HEK293 (cell line): ENCODE data around the gene ZFR2.

Experiments
- CTCF ChIA-PET: fragments of 350-600 bp; formaldehyde crosslinking; extraction: SDS; loops from one replicate; lab custom pipeline; 2021; ENCODE audit warnings: antibody characterized with exemption; lab: Yijun Ruan, JAX
- POLR2A ChIA-PET: fragments of 300-600 bp; formaldehyde crosslinking; extraction: SDS; loops from one replicate; lab custom pipeline; 2020; ENCODE audit warnings: antibody characterized with exemption, inconsistent platforms; lab: Yijun Ruan, JAX
- H3K27ac ChIP-seq: fragments of 200-500 bp; sonication (Bioruptor generic); 2 replicates; pipeline ENCODE4 v1.5.1; 2014; ENCODE audit warnings: low read depth, low read length, control low read depth, inconsistent platforms; ENCODE audit errors: extremely low read depth
- H3K36me3 ChIP-seq, 2 experiments: fragments of 200-500 bp in 1 of 2; sonication (Bioruptor generic) in 1 of 2; 1 replicate in 1 of 2; 2 replicates in 1 of 2; pipeline ENCODE4 v1.5.1; 2014 to 2017; ENCODE audit warnings: inconsistent platforms in 2 of 2, low read length in 2 of 2; ENCODE audit not compliant: control insufficient read depth in 2 of 2, insufficient read depth in 1 of 2
- H3K4me1 ChIP-seq: fragments of 200-500 bp; sonication (Bioruptor generic); 2 replicates; pipeline ENCODE4 v1.5.1; 2014; ENCODE audit warnings: mild to moderate bottlenecking, low read length, inconsistent platforms; ENCODE audit not compliant: control insufficient read depth, insufficient read depth
- H3K4me3 ChIP-seq: 2 replicates; pipeline ENCODE4 v1.5.1; 2011; ENCODE audit warnings: low read depth, mild to moderate bottlenecking, control low read depth, low read length, moderate library complexity
- H3K9me3 ChIP-seq: fragments of 200-500 bp; sonication (Bioruptor generic); 2 replicates; pipeline ENCODE4 v1.5.1; 2014; ENCODE audit warnings: low read depth, low read length, inconsistent platforms; ENCODE audit not compliant: control insufficient read depth, insufficient read depth
- ATF2 ChIP-seq: fragments of 450-650 bp; formaldehyde crosslinking; IDR thresholded peaks from 2 replicates; pipeline ENCODE4 v1.5.1; 2016; ENCODE audit warnings: missing biosample characterization, missing genetic modification characterization, low read depth
- EGR2 ChIP-seq: fragments of 450-650 bp; formaldehyde crosslinking; IDR thresholded peaks from 2 replicates; pipeline ENCODE4 v1.5.1; 2016; ENCODE audit warnings: low read depth, missing biosample characterization, missing genetic modification characterization
- GLIS2 ChIP-seq: fragments of 450-650 bp; formaldehyde crosslinking; IDR thresholded peaks from 2 replicates; pipeline ENCODE4 v1.5.1; 2016; ENCODE audit warnings: missing biosample characterization, missing genetic modification characterization
- HOXA7 ChIP-seq: sonication (generic); formaldehyde crosslinking; IDR thresholded peaks from 2 replicates; pipeline ENCODE4 v1.8.1; 2022; ENCODE audit warnings: missing genetic modification reagents, borderline replicate concordance
- PATZ1 ChIP-seq: fragments of 450-650 bp; formaldehyde crosslinking; IDR thresholded peaks from 2 replicates; pipeline ENCODE4 v1.5.1; 2016; ENCODE audit warnings: missing biosample characterization, missing genetic modification characterization
- SP3 ChIP-seq: fragments of 450-650 bp; formaldehyde crosslinking; IDR thresholded peaks from 2 replicates; pipeline ENCODE4 v1.5.1; 2016; ENCODE audit warnings: missing biosample characterization, missing genetic modification characterization
- ZFHX2 ChIP-seq: fragments of 450-650 bp; formaldehyde crosslinking; conservative IDR thresholded peaks from 2 replicates; pipeline ENCODE4 v1.5.1; 2016; ENCODE audit warnings: missing biosample characterization, missing genetic modification characterization
- ZIC2 ChIP-seq: fragments of 450-650 bp; formaldehyde crosslinking; IDR thresholded peaks from 2 replicates; pipeline ENCODE4 v1.5.1; 2016; ENCODE audit warnings: missing biosample characterization, missing genetic modification characterization
- ZNF169 ChIP-seq: fragments of 450-650 bp; formaldehyde crosslinking; IDR thresholded peaks from 2 replicates; pipeline ENCODE4 v1.5.1; 2016; ENCODE audit warnings: missing biosample characterization, missing genetic modification characterization
- ZNF23 ChIP-seq: fragments of 450-650 bp; formaldehyde crosslinking; IDR thresholded peaks from 2 replicates; pipeline ENCODE4 v1.5.1; 2016; ENCODE audit warnings: missing biosample characterization, missing genetic modification characterization, borderline replicate concordance
- ZNF248 ChIP-seq: fragments of 450-650 bp; formaldehyde crosslinking; IDR thresholded peaks from 2 replicates; pipeline ENCODE4 v1.5.1; 2017; ENCODE audit warnings: missing biosample characterization, missing genetic modification characterization
- ZNF266 ChIP-seq: fragments of 450-650 bp; formaldehyde crosslinking; IDR thresholded peaks from 2 replicates; pipeline ENCODE4 v1.5.1; 2016; ENCODE audit warnings: missing biosample characterization, missing genetic modification characterization, low read depth
- ZNF274 ChIP-seq, 2 experiments: fragments of 200-500 bp in 1 of 2; fragments of 450-650 bp in 1 of 2; sonication (Bioruptor generic) in 1 of 2; formaldehyde crosslinking in 1 of 2; IDR thresholded peaks; 2 replicates each; pipeline versions ENCODE4 v1.5.1 to v1.6.1; 2014 to 2016; ENCODE audit warnings: borderline replicate concordance in 1 of 2, inconsistent platforms in 1 of 2, low read length in 1 of 2, missing biosample characterization in 1 of 2, missing genetic modification characterization in 1 of 2
- ZNF555 ChIP-seq: fragments of 450-650 bp; formaldehyde crosslinking; conservative IDR thresholded peaks from 2 replicates; pipeline ENCODE4 v1.5.1; 2017; ENCODE audit warnings: missing biosample characterization, mild to moderate bottlenecking, missing genetic modification characterization, inconsistent platforms
- ZNF560 ChIP-seq: fragments of 450-650 bp; formaldehyde crosslinking; IDR thresholded peaks from 2 replicates; pipeline ENCODE4 v1.5.1; 2017; ENCODE audit warnings: missing biosample characterization, missing genetic modification characterization, borderline replicate concordance
- ZNF776 ChIP-seq: fragments of 450-650 bp; formaldehyde crosslinking; IDR thresholded peaks from 2 replicates; pipeline ENCODE4 v1.5.0; 2017; ENCODE audit warnings: missing biosample characterization, missing genetic modification characterization, borderline replicate concordance
- ZNF837 ChIP-seq: fragments of 450-650 bp; formaldehyde crosslinking; IDR thresholded peaks from 2 replicates; pipeline ENCODE4 v1.5.1; 2016; ENCODE audit warnings: missing biosample characterization, missing genetic modification characterization
- ZSCAN23 ChIP-seq: fragments of 450-650 bp; formaldehyde crosslinking; IDR thresholded peaks from 2 replicates; pipeline ENCODE4 v1.5.1; 2016; ENCODE audit warnings: missing biosample characterization, missing genetic modification characterization
- TF ChIP-seq, protein P1 (sequence below): fragments of 450-650 bp; formaldehyde crosslinking; IDR thresholded peaks from 2 replicates; pipeline ENCODE4 v1.5.1; 2016; ENCODE audit warnings: missing biosample characterization, missing genetic modification characterization

The ZFR2 gene

DNA sequence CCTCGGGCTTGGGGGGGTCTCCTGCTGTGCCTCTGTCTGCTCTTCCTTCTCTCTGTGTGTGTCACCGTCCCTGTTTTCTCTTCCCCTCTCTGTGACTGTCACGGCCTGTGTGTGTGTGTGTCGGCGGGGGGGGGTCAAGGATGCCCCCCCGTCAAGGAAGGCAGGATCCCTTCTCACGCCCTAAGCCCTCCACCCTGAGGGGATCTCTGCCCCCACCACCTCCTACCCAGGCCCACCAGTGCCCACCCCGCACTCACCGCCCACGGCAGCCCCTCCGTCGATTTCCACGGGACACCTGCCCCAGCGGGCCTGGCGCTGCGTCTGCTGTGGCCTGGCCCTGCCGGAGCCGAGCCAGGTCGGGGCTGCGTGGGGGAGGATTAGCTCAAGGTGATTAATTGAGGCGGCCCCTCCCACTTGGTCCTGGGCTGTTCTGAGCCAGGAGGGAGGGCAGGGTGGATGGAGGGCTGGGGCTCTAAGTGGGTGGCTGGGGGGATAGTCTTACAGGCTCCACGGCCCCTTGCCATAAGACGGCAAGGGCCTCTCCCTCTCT lies 96.9 kb downstream of the ZFR2 start, which contains the start of gene RAX2:
Gene RAX2, minus strand, starts transcription at position 323 of the 550 bp plus-strand sequence. CDS start 486 bp downstream, outside the sequence.
- no peaks in the 10 kb centered on the region for H3K4me1 ChIP-seq
- H3K27ac ChIP-seq, result no peak within 1 kb of the TSS
- no peak for TF ChIP-seq ZNF560 (tag by site-specific recombination)
- no peak for TF ChIP-seq ZNF776 (tag by site-specific recombination)
- TF ChIP-seq PATZ1 (tag by site-specific recombination), result peak; percentile 69
- TF ChIP-seq ZNF555 (tag by site-specific recombination), result no peak
- TF ChIP-seq ZNF248 (tag by site-specific recombination), result no peak
- no peak for TF ChIP-seq SP3 (tag by site-specific recombination)
- no peak for TF ChIP-seq HOXA7
- no peak for TF ChIP-seq ZNF23 (tag by site-specific recombination)
- no peak for TF ChIP-seq ZSCAN23 (tag by site-specific recombination)
- TF ChIP-seq GLIS2, result peak; percentile 49
- no peak for TF ChIP-seq ZNF837 (tag by site-specific recombination)
- peak; percentile 93 for TF ChIP-seq ZFHX2 (tag by site-specific recombination)
- no peak for TF ChIP-seq ZNF274 (IDR thresholded peaks at IDR 0.05; ENCODE audit: low read length)
- no peak for TF ChIP-seq ZNF274 (tag by site-specific recombination; IDR thresholded peaks at IDR 0.05; ENCODE audit: borderline replicate concordance)
- TF ChIP-seq ZNF169 (tag by site-specific recombination), result no peak
- peak; percentile 46; the same call in 1 of the 2 replicates for TF ChIP-seq ZIC2 (tag by site-specific recombination)
- no peak for TF ChIP-seq ZNF266 (tag by site-specific recombination)
- TF ChIP-seq ATF2 (tag by site-specific recombination), result no peak
- TF ChIP-seq, protein P1, sequence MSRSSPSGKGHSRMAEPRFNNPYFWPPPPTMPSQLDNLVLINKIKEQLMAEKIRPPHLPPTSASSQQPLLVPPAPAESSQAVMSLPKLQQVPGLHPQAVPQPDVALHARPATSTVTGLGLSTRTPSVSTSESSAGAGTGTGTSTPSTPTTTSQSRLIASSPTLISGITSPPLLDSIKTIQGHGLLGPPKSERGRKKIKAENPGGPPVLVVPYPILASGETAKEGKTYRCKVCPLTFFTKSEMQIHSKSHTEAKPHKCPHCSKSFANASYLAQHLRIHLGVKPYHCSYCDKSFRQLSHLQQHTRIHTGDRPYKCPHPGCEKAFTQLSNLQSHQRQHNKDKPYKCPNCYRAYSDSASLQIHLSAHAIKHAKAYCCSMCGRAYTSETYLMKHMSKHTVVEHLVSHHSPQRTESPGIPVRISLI (tag by site-specific recombination), result no peak
- peak; percentile 95 for TF ChIP-seq EGR2
- TF ChIP-seq, all 188 proteins: peak for 5
- Histone ChIP-seq H3K9me3 (no peaks in the 10 kb centered on the region), H3K36me3 (peaks cover 0 to 8% of the 10 kb centered on the region in 2 experiments; a peak in 2 of 3 replicates), H3K4me3 (no peak within 1 kb of the TSS)
- ChIA-PET CTCF (interaction anchor here (0.6 kb wide), 1 partner anchor 553 kb away, joined by 3 read pairs; no protein-coding TSS in a partner anchor), POLR2A (interaction anchor here (0.6 to 1.6 kb wide), 2 partner anchors 9 to 265 kb away, joined by 7 to 8 read pairs; no protein-coding TSS in a partner anchor)
